Stimulated activated CD8-positive, alpha-beta memory T cell treated with anti-CD3 and anti-CD28 coated beads, Interleukin-4, amount 100 ng/mL, for 48 hours (primary cell): ENCODE results near the gene RPS6KA5.

Experiments used
- DNase-seq: peaks from one replicate; pipeline ENCODE4 v3.0.0-alpha.2; 2020

The RPS6KA5 gene

GRCh38 chr14:90922141-90922540 is 138.3 kb downstream of the RPS6KA5 start:
- DNase-seq = no peak

- DNase-seq = no peak
Observed at GRCh38 chr14:90911121-90911520, 149.3 kb downstream of the RPS6KA5 start.

GRCh38 chr14:90907178-90907577 is 153.3 kb downstream of the RPS6KA5 start:
- DNase-seq = no peak

GRCh38 chr14:90905531-90905930 is 154.9 kb downstream of the RPS6KA5 start:
- DNase-seq = no peak

- peak; percentile 52 for DNase-seq
Observed at GRCh38 chr14:90903101-90903500, 157.3 kb downstream of the RPS6KA5 start.

GRCh38 chr14:90900476-90901083 is 159.9 kb downstream of the RPS6KA5 start:
- DNase-seq = no peak

GRCh38 chr14:90897022-90897421 is 163.4 kb downstream of the RPS6KA5 start:
- no peak for DNase-seq

GRCh38 chr14:90894241-90894640 is 166.2 kb downstream of the RPS6KA5 start:
- DNase-seq = no peak

GRCh38 chr14:90893510-90893909 is 166.9 kb downstream of the RPS6KA5 start:
- no peak for DNase-seq

- no peak for DNase-seq
Observed at GRCh38 chr14:90892970-90893369, 167.5 kb downstream of the RPS6KA5 start.

- no peak for DNase-seq
Observed at GRCh38 chr14:90891326-90891725, 169.1 kb downstream of the RPS6KA5 start.

- no peak for DNase-seq
Observed at GRCh38 chr14:90890322-90891020, 170.0 kb downstream of the RPS6KA5 start.

GRCh38 chr14:90886297-90886815 is 174.1 kb downstream of the RPS6KA5 start:
- no peak for DNase-seq

- DNase-seq = no peak
Observed at GRCh38 chr14:90883782-90884181, 176.7 kb downstream of the RPS6KA5 start.

GRCh38 chr14:90883197-90883596 is 177.2 kb downstream of the RPS6KA5 start:
- no peak for DNase-seq

GRCh38 chr14:90880282-90880681 is 180.2 kb downstream of the RPS6KA5 start:
- no peak for DNase-seq

- no peak for DNase-seq
Observed at GRCh38 chr14:90874599-90874998, 185.8 kb downstream of the RPS6KA5 start.

GRCh38 chr14:90871605-90872233 is 188.7 kb downstream of the RPS6KA5 start:
- DNase-seq = no peak

GRCh38 chr14:90870950-90871604 is 189.4 kb downstream of the RPS6KA5 start:
- no peak for DNase-seq

- no peak for DNase-seq
Observed at GRCh38 chr14:90867501-90867900, 192.9 kb downstream of the RPS6KA5 start.

GRCh38 chr14:90866833-90867232 is 193.6 kb downstream of the RPS6KA5 start:
- no peak for DNase-seq

GRCh38 chr14:90864741-90865140 is 195.7 kb downstream of the RPS6KA5 start:
- DNase-seq = no peak

- no peak for DNase-seq
Observed at GRCh38 chr14:90858511-90858910, 201.9 kb downstream of the RPS6KA5 start.

- DNase-seq = no peak
Observed at GRCh38 chr14:90857866-90858265, 202.6 kb downstream of the RPS6KA5 start.
